Activated naive CD4-positive, alpha-beta T cell treated with anti-CD3 and anti-CD28 coated beads, Interleukin-2, amount 50 U/mL, for 16 hours (primary cell): ENCODE measurements around the gene MCM10.

Source experiments
- DNase-seq: peaks from one replicate; pipeline ENCODE4 v3.0.0-alpha.2; 2020

The MCM10 gene

GRCh38 chr10:13167568-13167967 lies 6.2 kb downstream of the MCM10 start:
- no peak for DNase-seq

GRCh38 chr10:13168781-13169180 lies 7.4 kb downstream of the MCM10 start:
- no peak for DNase-seq

- DNase-seq: no peak
Measured at GRCh38 chr10:13173616-13174015, 12.3 kb downstream of the MCM10 start.

DNA sequence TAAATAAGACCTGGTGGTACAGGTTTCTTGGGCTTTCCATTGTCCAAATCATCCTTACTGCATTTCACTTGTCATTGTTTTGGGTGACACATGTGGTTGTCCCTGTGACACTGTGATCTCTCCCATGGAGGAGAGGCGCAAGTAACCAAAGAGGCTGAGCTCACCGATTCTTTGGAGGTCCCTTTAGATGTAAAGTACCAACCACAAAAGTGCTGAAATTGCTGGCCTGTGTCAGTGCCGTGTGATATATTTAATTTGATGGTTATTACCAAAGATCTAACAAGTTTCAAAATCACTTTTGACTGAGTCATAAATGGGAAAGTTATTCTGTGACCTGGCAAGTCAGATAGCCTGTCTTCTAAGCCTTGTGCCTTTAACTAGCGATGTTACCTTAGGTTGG lies 19.4 kb downstream of the MCM10 start:
- no peak for DNase-seq

GRCh38 chr10:13182424-13182823 lies 21.1 kb downstream of the MCM10 start:
- DNase-seq: no peak

- no peak for DNase-seq
Measured at GRCh38 chr10:13183625-13184024, 22.3 kb downstream of the MCM10 start.

- DNase-seq: no peak
Measured at GRCh38 chr10:13184276-13184675, 22.9 kb downstream of the MCM10 start.

GRCh38 chr10:13184730-13185514 lies 23.6 kb downstream of the MCM10 start:
- no peak for DNase-seq

- no peak for DNase-seq
Measured at GRCh38 chr10:13187135-13187534, 25.8 kb downstream of the MCM10 start.

DNA sequence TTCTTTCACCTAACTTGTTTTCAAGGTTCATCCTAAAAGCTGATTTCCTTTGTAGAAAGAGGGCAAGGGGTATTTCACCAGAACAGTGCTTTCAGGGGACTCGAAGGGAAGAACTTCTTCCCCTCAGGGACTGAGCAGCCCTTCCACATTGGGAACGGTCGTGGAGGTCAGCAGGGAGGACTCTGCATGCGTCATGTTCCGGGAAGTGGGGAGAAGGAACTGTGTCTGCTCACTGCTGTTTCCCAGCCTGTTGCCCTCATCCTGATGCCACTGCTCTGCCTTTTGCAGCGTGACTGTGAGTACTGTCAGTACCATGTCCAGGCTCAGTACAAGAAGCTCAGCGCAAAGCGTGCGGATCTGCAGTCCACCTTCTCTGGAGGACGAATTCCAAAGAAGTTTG lies 27.2 kb downstream of the MCM10 start:
- DNase-seq: no peak

GRCh38 chr10:13189961-13190360 lies 28.6 kb downstream of the MCM10 start:
- no peak for DNase-seq

DNA sequence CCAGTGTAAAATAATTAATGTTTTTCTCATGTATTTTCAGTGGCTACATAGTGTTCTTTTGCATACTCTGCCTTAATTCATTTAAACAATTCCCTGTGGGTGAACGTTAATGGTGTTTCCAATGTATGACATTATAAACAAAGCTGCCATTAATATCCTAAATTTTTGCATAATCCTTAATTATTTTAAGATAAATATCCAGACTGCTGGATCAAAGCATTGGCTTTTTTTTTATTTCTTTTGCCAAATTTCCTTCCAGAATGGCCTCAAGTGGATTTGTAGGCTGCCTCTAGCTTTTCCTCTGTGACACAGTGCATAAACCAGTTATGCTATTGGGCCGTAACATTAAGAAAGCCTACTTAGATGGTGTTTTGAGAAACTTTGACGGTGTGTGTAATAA lies 29.5 kb downstream of the MCM10 start:
- DNase-seq: no peak

DNA sequence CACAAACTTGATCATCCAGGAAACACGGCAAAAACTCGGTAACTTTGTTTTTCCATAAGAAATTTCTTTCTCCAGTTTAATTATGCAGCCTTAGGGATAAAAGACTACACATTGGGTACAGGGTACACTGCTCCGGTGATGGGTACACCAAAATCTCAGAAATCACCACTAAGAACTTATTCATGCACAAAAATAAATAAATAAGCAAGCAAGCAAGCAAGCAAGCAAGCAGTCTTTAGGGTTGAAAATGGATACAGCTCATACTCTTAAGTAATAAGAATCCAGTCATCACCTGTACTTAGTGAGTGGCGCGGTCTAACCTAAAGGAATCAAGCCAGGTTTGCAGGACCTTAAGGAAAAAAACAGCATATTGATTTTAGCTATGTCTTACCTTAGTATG lies 30.0 kb downstream of the MCM10 start:
- DNase-seq: no peak

DNA sequence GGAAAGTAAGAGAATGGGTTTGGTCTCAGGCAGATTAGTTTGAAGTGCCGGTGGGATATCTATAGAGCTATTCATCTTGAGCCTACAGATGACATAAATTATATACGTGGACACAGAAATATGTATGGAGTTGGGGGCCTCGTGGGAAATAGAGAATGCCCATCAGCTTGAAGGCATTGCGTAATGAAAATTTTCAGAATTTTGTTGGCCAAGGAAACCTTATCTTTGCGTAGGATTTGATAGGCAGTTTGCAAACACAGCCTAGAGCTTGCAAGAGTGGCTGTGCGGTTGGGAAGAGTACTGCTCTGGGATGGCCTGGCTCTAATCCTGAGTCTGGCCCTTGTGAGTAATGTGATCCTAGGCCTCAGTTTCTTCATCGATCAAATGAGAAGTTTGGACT lies 32.3 kb downstream of the MCM10 start:
- no peak for DNase-seq

DNA sequence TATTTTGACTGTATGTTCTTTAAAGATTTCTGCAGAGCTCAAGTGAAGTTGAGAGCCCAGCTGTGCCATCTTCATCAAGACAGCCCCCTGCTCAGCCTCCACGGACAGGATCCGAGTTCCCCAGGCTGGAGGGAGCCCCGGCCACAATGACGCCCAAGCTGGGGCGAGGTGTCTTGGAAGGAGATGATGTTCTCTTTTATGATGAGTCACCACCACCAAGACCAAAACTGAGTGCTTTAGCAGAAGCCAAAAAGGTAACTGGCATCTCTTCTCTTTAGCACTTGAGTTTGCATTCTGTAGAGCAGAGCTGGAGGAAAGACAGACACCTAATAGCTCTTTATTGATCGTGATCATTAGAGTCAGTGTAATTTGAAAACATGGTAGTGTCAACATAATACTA lies 33.7 kb downstream of the MCM10 start:
- DNase-seq: no peak

- no peak for DNase-seq
Measured at GRCh38 chr10:13201132-13201531, 39.8 kb downstream of the MCM10 start.

- DNase-seq: no peak
Measured at GRCh38 chr10:13206091-13206490, 44.7 kb downstream of the MCM10 start.

DNA sequence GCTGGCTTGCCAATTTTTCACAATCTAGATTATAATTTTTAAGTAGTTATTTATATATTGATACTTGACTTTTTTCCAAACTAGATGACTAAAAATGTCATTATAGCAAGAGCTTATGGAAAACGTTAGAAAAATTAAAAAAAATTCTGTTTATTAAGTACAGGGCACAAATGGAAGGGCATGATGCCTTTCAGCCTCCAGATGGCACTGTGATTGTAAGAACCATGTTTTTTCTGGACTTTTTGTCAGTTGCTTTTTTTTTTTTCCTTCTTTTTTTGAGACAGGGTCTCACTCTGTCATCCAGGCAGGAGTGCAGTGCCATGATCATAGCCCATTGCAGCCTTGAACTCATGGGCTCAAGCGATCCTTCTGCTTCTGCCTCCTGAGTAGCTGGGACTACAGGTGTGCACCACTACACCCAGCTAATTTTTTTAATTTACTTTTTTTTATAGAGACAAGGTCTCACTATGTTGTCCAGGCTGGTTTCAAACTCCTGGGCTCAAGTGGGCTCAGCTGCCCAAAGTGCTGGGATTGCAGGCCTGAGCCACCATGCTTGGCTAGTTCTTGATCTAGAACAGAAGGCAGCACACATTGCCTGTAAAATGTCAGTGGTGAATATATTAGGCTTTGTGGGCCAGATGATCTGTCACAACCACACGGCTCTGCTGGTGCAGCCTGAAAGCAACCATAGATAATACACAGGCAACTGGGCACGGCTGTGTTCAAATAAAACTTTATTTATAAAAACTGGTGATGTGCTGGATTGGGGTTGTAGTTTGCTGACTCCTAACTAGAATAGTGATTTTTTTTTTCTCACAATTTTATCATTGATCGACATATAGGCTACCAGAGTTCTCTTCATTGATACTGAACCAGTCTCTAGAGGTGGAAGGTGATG lies 45.4 kb downstream of the MCM10 start:
- DNase-seq: no peak

DNA sequence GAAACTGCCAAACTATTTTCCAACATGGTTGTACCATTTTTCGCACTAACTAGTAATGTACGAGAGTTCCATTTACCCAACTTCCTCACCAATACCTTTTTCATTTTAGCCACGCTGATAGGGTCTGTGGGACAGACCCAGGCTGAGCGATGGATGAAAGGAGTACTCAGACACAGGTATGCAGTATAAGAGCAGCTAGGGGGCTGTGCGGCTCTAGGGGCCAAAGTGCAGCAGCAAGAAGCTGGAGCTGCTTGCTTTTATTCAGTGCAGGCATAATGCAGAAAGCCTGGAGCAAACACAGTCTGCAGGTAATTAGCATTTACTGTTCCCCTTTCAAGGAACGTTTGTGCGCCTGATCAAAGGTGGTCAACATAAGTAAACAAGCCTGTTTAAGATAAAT lies 51.8 kb downstream of the MCM10 start:
- DNase-seq: no peak

- no peak for DNase-seq
Measured at GRCh38 chr10:13218878-13219277, 57.5 kb downstream of the MCM10 start.

DNA sequence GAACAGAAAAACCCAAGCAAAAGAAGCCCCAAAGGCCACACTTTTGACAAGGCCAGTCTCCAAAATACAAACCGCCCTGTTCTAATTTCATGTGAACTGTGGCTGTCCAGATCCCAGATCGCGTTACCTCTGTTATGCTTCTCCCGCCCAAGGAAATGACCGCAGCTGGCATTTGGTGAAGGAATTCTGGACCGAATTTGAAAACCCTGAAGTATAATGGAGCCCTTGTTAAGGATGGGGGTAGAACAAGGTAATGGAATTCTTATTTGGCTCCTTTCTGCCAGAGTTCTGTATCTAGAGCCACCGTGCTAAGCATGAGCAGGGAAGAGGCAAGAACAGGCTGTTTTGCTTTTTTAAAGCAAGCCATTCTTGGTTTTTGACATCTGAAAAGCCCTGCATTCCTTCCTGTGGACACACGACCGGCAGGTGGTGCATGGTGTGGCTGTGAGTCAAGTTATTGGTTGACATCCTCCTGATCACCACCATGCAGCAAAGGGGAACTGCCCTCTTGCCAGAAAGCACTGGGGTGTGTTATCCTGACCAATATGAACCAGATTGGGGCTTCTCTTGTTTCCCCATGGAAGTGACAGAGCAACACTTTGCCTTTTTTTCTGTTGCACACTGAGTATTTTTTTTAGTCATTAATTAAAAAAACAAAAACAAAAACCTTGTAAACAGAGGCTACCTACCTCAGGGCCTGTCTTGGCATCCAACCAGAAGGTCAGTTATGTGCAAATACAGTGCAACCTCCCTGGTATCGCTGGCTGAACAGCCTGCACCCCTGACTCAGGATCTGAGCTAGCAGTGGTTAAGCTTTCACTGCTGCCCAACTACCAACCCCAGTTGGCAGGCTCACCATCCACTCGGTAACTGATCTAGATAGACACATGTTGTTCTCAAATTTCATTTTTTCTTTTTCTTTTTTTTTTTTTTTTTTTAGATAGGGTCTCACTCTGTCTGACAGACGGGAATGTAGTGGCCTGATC lies 58.6 kb downstream of the MCM10 start:
- no peak for DNase-seq

- DNase-seq: no peak
Measured at GRCh38 chr10:13221572-13221971, 60.2 kb downstream of the MCM10 start.

DNA sequence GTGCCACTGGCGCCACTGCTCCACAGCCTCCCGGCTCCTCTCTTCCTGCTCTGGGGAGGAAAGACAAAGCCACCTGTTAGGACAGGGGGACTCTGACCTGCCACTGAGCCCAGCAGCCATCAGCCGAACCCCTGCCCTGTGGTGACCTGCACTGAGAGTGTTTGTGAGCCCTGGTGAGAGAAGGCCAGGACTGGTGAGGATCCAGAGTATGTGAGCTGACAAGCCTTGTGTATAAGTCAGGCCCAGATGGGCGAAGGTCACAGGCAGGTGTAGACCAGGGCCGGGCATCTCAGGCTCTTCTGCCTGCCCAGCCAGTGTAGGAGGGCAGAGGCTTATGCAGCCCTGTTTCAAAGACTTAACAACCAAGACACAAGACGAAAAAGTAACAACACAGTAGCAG lies 60.8 kb downstream of the MCM10 start:
- no peak for DNase-seq
